ENCODE measurements around the gene GATAD2A. TPM values are rescaled to one million over a fixed set of nuclear protein-coding genes. Genes with fewer than 3 reads are reported as not detected.
A peak's percentile ranks its signal among the peaks of the same experiment; 100 is the strongest.

GATAD2A gene
- total RNA-seq, 1 experiment from 2014 or later: 126 TPM

GRCh38 chr19:19464339-19465098, 59.0 kb downstream of the GATAD2A start:
- Mint-ChIP-seq H3K36me3 (ENCODE audit: insufficient read depth, unreplicated experiment) (peaks cover 77% of the 10 kb centered on the region), H3K9me3 (ENCODE audit: unreplicated experiment) (peaks cover 23% of the 10 kb centered on the region), H3K4me1 (ENCODE audit: low read depth, unreplicated experiment) (peaks cover 49% of the 10 kb centered on the region), H3K27ac (ENCODE audit: unreplicated experiment) (peak overlapping the region; percentile 96), H3K4me3 (ENCODE audit: unreplicated experiment) (peak overlapping the region; percentile 67), H3K27me3 (ENCODE audit: insufficient read depth, unreplicated experiment) (no peaks in the 10 kb centered on the region)
- Histone ChIP-seq H3K36me3 (ENCODE audit: control insufficient read depth, insufficient read depth, low read length) (peaks cover 10% of the 10 kb centered on the region), H3K27me3 (replicated peaks; ENCODE audit: control insufficient read depth, insufficient read depth, low read length) (no peaks in the 10 kb centered on the region), H3K4me1 (peaks cover 42% of the 10 kb centered on the region), H3K9me3 (no peaks in the 10 kb centered on the region), H3K4me3 (ENCODE audit: low read depth, low read length) (no peak overlapping the region)
- BruUV-seq (replicated peaks): TSS peak; percentile 21
- CTCF ChIA-PET: no interaction called here
- DNase-seq: peak; percentile 76 to 77
- POLR2A ChIA-PET: no interaction called here
- no peak for TF ChIP-seq CTCF (IDR thresholded peaks at IDR 0.05; ENCODE audit: insufficient read depth in 1 of 2, low read depth in 1 of 2, low read length in 1 of 2, severe bottlenecking in 1 of 2, unreplicated experiment in 1 of 2)
- intact Hi-C loops (cut with micrococcal nuclease; ENCODE audit: unreplicated experiment): loop anchor here (1.0 kb wide), 1 partner anchor 272 kb away; the partner anchor contains the start of genes BORCS8 and RFXANK

GRCh38 chr19:19465436-19466070, 60.1 kb downstream of the GATAD2A start:
- TF ChIP-seq CTCF (IDR thresholded peaks at IDR 0.05; ENCODE audit: insufficient read depth in 1 of 2, low read depth in 1 of 2, low read length in 1 of 2, severe bottlenecking in 1 of 2, unreplicated experiment in 1 of 2): no peak

GRCh38 chr19:19466201-19466600, 60.7 kb downstream of the GATAD2A start:
- H3K9me3 Mint-ChIP-seq (ENCODE audit: unreplicated experiment): peaks cover 23% of the 10 kb centered on the region
- ChIA-PET CTCF (interaction anchor here (0.6 kb wide), 1 partner anchor 41 kb away, joined by 4 read pairs; no protein-coding TSS in a partner anchor), POLR2A (no interaction called here)
- H3K27ac Mint-ChIP-seq (ENCODE audit: unreplicated experiment): peak overlapping the region; percentile 2
- Histone ChIP-seq H3K4me3 (ENCODE audit: low read depth, low read length) (no peak overlapping the region), H3K9me3 (no peaks in the 10 kb centered on the region), H3K4me1 (peaks cover 42% of the 10 kb centered on the region), H3K27me3 (replicated peaks; ENCODE audit: control insufficient read depth, insufficient read depth, low read length) (no peaks in the 10 kb centered on the region), H3K36me3 (ENCODE audit: control insufficient read depth, insufficient read depth, low read length) (peaks cover 10% of the 10 kb centered on the region)
- TF ChIP-seq CTCF (IDR thresholded peaks at IDR 0.05; ENCODE audit: insufficient read depth in 1 of 2, low read depth in 1 of 2, low read length in 1 of 2, severe bottlenecking in 1 of 2, unreplicated experiment in 1 of 2): no peak
- intact Hi-C loops (cut with micrococcal nuclease; ENCODE audit: unreplicated experiment): no loop called here
- no peaks in the 10 kb centered on the region for H3K27me3 Mint-ChIP-seq (ENCODE audit: insufficient read depth, unreplicated experiment)
- no peak for DNase-seq
- peaks cover 66% of the 10 kb centered on the region for H3K36me3 Mint-ChIP-seq (ENCODE audit: insufficient read depth, unreplicated experiment)
- no TSS peak for BruUV-seq (replicated peaks)
- peak overlapping the region; percentile 10 for H3K4me3 Mint-ChIP-seq (ENCODE audit: unreplicated experiment)
- peaks cover 39% of the 10 kb centered on the region for H3K4me1 Mint-ChIP-seq (ENCODE audit: low read depth, unreplicated experiment)

More at GRCh38 chr19:19465436-19466070, 60.1 kb downstream of the GATAD2A start:
- CTCF ChIA-PET: interaction anchor here (0.6 kb wide), 1 partner anchor 40 kb away, joined by 4 read pairs; no protein-coding TSS in a partner anchor
- intact Hi-C loops (cut with micrococcal nuclease; ENCODE audit: unreplicated experiment): no loop called here
- H3K36me3 ChIP-seq (ENCODE audit: control insufficient read depth, insufficient read depth, low read length): peaks cover 10% of the 10 kb centered on the region
- H3K4me1 ChIP-seq: peaks cover 42% of the 10 kb centered on the region
- peak overlapping the region; percentile 96 for H3K27ac Mint-ChIP-seq (ENCODE audit: unreplicated experiment)
- POLR2A ChIA-PET: no interaction called here
- H3K4me3 ChIP-seq (ENCODE audit: low read depth, low read length): no peak overlapping the region
- no peaks in the 10 kb centered on the region for H3K27me3 ChIP-seq (replicated peaks; ENCODE audit: control insufficient read depth, insufficient read depth, low read length)
- BruUV-seq (replicated peaks): no TSS peak
- H3K9me3 Mint-ChIP-seq (ENCODE audit: unreplicated experiment): peaks cover 23% of the 10 kb centered on the region
- H3K4me1 Mint-ChIP-seq (ENCODE audit: low read depth, unreplicated experiment): peaks cover 46% of the 10 kb centered on the region
- H3K27me3 Mint-ChIP-seq (ENCODE audit: insufficient read depth, unreplicated experiment): no peaks in the 10 kb centered on the region
- H3K9me3 ChIP-seq: no peaks in the 10 kb centered on the region
- no peak for DNase-seq
- peak overlapping the region; percentile 67 for H3K4me3 Mint-ChIP-seq (ENCODE audit: unreplicated experiment)
- peaks cover 67% of the 10 kb centered on the region for H3K36me3 Mint-ChIP-seq (ENCODE audit: insufficient read depth, unreplicated experiment)
